SJCRH30 (cell line): ENCODE data around the gene ERCC3. TPM values are rescaled to one million over a fixed set of nuclear protein-coding genes. Genes with fewer than 3 reads are reported as not detected.

Experiments
- DNase-seq, 2 experiments: peaks; one replicate each; pipeline ENCODE4 v3.0.0-alpha.2; 2015 to 2020
- H3K27ac ChIP-seq: fragments of 250-450 bp; sonication (Bioruptor Pico); 2 replicates; pipeline ENCODE4 v1.5.1; 2020; ENCODE audit warnings: mild to moderate bottlenecking, moderate library complexity
- H3K27me3 ChIP-seq: fragments of 250-450 bp; sonication (Bioruptor Pico); 2 replicates; pipeline ENCODE4 v1.5.1; 2020; ENCODE audit warnings: mild to moderate bottlenecking, moderate library complexity
- H3K36me3 ChIP-seq: fragments of 250-450 bp; sonication (Bioruptor Pico); 2 replicates; pipeline ENCODE4 v1.5.1; 2020; ENCODE audit warnings: mild to moderate bottlenecking, moderate library complexity
- H3K4me1 ChIP-seq: fragments of 250-450 bp; sonication (Bioruptor Pico); 2 replicates; pipeline ENCODE4 v1.5.1; 2020; ENCODE audit warnings: mild to moderate bottlenecking, moderate library complexity
- H3K4me3 ChIP-seq: fragments of 250-450 bp; sonication (Bioruptor Pico); 2 replicates; pipeline ENCODE4 v1.5.1; 2020; ENCODE audit warnings: mild to moderate bottlenecking, moderate library complexity
- H3K9me3 ChIP-seq: fragments of 250-450 bp; sonication (Bioruptor Pico); replicated peaks from 2 replicates; pipeline ENCODE4 v1.5.1; 2020; ENCODE audit warnings: mild to moderate bottlenecking, moderate library complexity
- total RNA-seq: library from RNA; depleted of rRNA; stranded (reverse); fragments of >200 nt; shearing (Covaris generic); gene quantifications from 2 replicates; pipeline ENCODE4 v1.2.3, GENCODE V29; 2014; rRNA removed

The ERCC3 gene
- total RNA-seq, result 43.0 and 46.9 TPM in 2 replicates

GRCh38 chr2:127293748-127294562 is at the start of gene ERCC3:
TSS of gene ERCC3 (minus strand) at chr2:127294144. CDS start at chr2:127294081, 63 bp downstream.
- no peaks in the 10 kb centered on the region for H3K4me1 ChIP-seq
- H3K9me3 ChIP-seq, result no peaks in the 10 kb centered on the region
- H3K27ac ChIP-seq, result peak within 1 kb of the TSS; percentile 58
- H3K4me3 ChIP-seq, result peak within 1 kb of the TSS; percentile 92
- H3K36me3 ChIP-seq, result peaks cover 35% of the 10 kb centered on the region
- no peaks in the 10 kb centered on the region for H3K27me3 ChIP-seq
- peak; percentile 91 to 93 for DNase-seq

- Histone ChIP-seq H3K4me3 (no peak overlapping the region), H3K36me3 (peaks cover 8% of the 10 kb centered on the region), H3K27me3 (no peaks in the 10 kb centered on the region), H3K27ac (no peak overlapping the region), H3K9me3 (no peaks in the 10 kb centered on the region; the same call in 1 of the 2 replicates), H3K4me1 (peaks cover 12% of the 10 kb centered on the region)
- DNase-seq, result no peak
Observed at GRCh38 chr2:127343277-127343676, 49.3 kb upstream of the ERCC3 start.

- H3K27me3 ChIP-seq, result no peaks in the 10 kb centered on the region
- H3K9me3 ChIP-seq, result no peaks in the 10 kb centered on the region; the same call in 1 of the 2 replicates
- no peak overlapping the region for H3K27ac ChIP-seq
- H3K4me3 ChIP-seq, result no peak overlapping the region
- no peak for DNase-seq
- no peaks in the 10 kb centered on the region; the same call in 1 of the 2 replicates for H3K4me1 ChIP-seq
- H3K36me3 ChIP-seq, result peaks cover 18% of the 10 kb centered on the region
Observed at GRCh38 chr2:127342101-127342500, 48.2 kb upstream of the ERCC3 start.

- Histone ChIP-seq H3K36me3 (peaks cover 31% of the 10 kb centered on the region), H3K4me1 (no peaks in the 10 kb centered on the region; the same call in 1 of the 2 replicates), H3K9me3 (no peaks in the 10 kb centered on the region), H3K27me3 (no peaks in the 10 kb centered on the region), H3K4me3 (no peak overlapping the region), H3K27ac (no peak overlapping the region)
- no peak for DNase-seq
Observed at GRCh38 chr2:127332335-127332734, 38.4 kb upstream of the ERCC3 start.

- Histone ChIP-seq H3K4me3 (no peak overlapping the region), H3K36me3 (peaks cover 36% of the 10 kb centered on the region), H3K27me3 (no peaks in the 10 kb centered on the region), H3K27ac (no peak overlapping the region), H3K4me1 (no peaks in the 10 kb centered on the region; the same call in 1 of the 2 replicates), H3K9me3 (no peaks in the 10 kb centered on the region)
- DNase-seq, result peak; percentile 10 to 32
Observed at GRCh38 chr2:127330753-127331152, 36.8 kb upstream of the ERCC3 start.

GRCh38 chr2:127326289-127326945 is 32.5 kb upstream of the ERCC3 start:
- Histone ChIP-seq H3K4me1 (no peaks in the 10 kb centered on the region; the same call in 1 of the 2 replicates), H3K27me3 (no peaks in the 10 kb centered on the region), H3K4me3 (no peak overlapping the region), H3K9me3 (no peaks in the 10 kb centered on the region), H3K27ac (no peak overlapping the region), H3K36me3 (peaks cover 47% of the 10 kb centered on the region)
- no peak for DNase-seq

GRCh38 chr2:127324635-127325034 is 30.7 kb upstream of the ERCC3 start:
- Histone ChIP-seq H3K27ac (no peak overlapping the region), H3K36me3 (peaks cover 49% of the 10 kb centered on the region), H3K4me1 (no peaks in the 10 kb centered on the region), H3K9me3 (no peaks in the 10 kb centered on the region), H3K27me3 (no peaks in the 10 kb centered on the region), H3K4me3 (no peak overlapping the region)
- DNase-seq, result peak; percentile 17 to 58

GRCh38 chr2:127321303-127321702 is 27.4 kb upstream of the ERCC3 start:
- Histone ChIP-seq H3K4me1 (no peaks in the 10 kb centered on the region), H3K27ac (no peak overlapping the region)
- DNase-seq, result no peak

GRCh38 chr2:127320586-127321275 is 26.8 kb upstream of the ERCC3 start:
- no peak for DNase-seq
- Histone ChIP-seq H3K27ac (no peak overlapping the region), H3K36me3 (peaks cover 62% of the 10 kb centered on the region), H3K4me1 (no peaks in the 10 kb centered on the region), H3K27me3 (no peaks in the 10 kb centered on the region), H3K9me3 (no peaks in the 10 kb centered on the region), H3K4me3 (no peak overlapping the region)

More at GRCh38 chr2:127321303-127321702, 27.4 kb upstream of the ERCC3 start:
- Histone ChIP-seq H3K4me3 (no peak overlapping the region), H3K27me3 (no peaks in the 10 kb centered on the region), H3K9me3 (no peaks in the 10 kb centered on the region), H3K36me3 (peaks cover 58% of the 10 kb centered on the region)

GRCh38 chr2:127320067-127320466 is 26.1 kb upstream of the ERCC3 start:
- peaks cover 63% of the 10 kb centered on the region for H3K36me3 ChIP-seq
- no peak for DNase-seq
- H3K27ac ChIP-seq, result no peak overlapping the region
- no peaks in the 10 kb centered on the region for H3K27me3 ChIP-seq
- no peak overlapping the region for H3K4me3 ChIP-seq
- H3K4me1 ChIP-seq, result no peaks in the 10 kb centered on the region
- no peaks in the 10 kb centered on the region for H3K9me3 ChIP-seq

- Histone ChIP-seq H3K36me3 (peaks cover 64% of the 10 kb centered on the region), H3K27ac (no peak overlapping the region), H3K9me3 (no peaks in the 10 kb centered on the region), H3K4me1 (no peaks in the 10 kb centered on the region), H3K4me3 (no peak overlapping the region), H3K27me3 (no peaks in the 10 kb centered on the region)
- no peak for DNase-seq
Observed at GRCh38 chr2:127314193-127314988, 20.4 kb upstream of the ERCC3 start.

GRCh38 chr2:127313406-127313805 is 19.5 kb upstream of the ERCC3 start:
- peaks cover 69% of the 10 kb centered on the region for H3K36me3 ChIP-seq
- no peak for DNase-seq
- no peak overlapping the region for H3K4me3 ChIP-seq

GRCh38 chr2:127310980-127311379 is 17.0 kb upstream of the ERCC3 start:
- H3K4me3 ChIP-seq, result no peak overlapping the region
- no peak overlapping the region for H3K27ac ChIP-seq
- H3K9me3 ChIP-seq, result no peaks in the 10 kb centered on the region
- DNase-seq, result no peak
- no peaks in the 10 kb centered on the region for H3K27me3 ChIP-seq
- H3K36me3 ChIP-seq, result peaks cover 72% of the 10 kb centered on the region
- no peaks in the 10 kb centered on the region for H3K4me1 ChIP-seq

More at GRCh38 chr2:127313406-127313805, 19.5 kb upstream of the ERCC3 start:
- Histone ChIP-seq H3K27ac (no peak overlapping the region), H3K9me3 (no peaks in the 10 kb centered on the region), H3K27me3 (no peaks in the 10 kb centered on the region), H3K4me1 (no peaks in the 10 kb centered on the region)

GRCh38 chr2:127309468-127309867 is 15.5 kb upstream of the ERCC3 start:
- Histone ChIP-seq H3K9me3 (no peaks in the 10 kb centered on the region), H3K36me3 (peaks cover 80% of the 10 kb centered on the region), H3K4me1 (no peaks in the 10 kb centered on the region), H3K4me3 (no peak overlapping the region), H3K27me3 (no peaks in the 10 kb centered on the region), H3K27ac (no peak overlapping the region)
- no peak for DNase-seq
